CD4-positive, alpha-beta T cell treated with Interleukin-10 for 1 hour (primary cell): ENCODE data around the gene SP5.
"Not testable (repeated sequence)": the region's sequence is repeated elsewhere in the genome, so short reads cannot be mapped to it uniquely, and the experiment has no call there.

Experiments
- DNase-seq: peaks from one replicate; pipeline ENCODE4 v3.0.0-alpha.2; 2020

SP5 gene

DNA sequence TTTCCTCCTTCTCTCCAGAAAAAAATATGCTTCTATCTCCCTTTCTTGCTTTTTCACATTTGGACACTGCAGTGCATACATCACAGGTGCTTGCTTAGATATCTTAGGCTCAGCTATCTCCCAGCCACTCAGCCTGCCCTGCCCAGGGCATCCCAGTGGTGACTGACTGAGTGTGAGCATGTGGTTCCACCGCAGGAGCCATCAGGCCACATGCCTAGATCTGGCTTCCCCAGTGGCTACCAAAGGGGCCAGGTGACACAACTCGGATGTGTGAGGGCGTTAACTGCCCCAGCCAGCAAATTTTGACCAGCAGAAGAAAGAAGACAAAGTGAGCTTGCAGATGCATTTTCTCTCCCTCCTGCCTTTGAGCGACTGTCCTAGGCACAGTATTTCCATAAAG, 25.5 kb downstream of the SP5 start:
- no peak for DNase-seq

GRCh38 chr2:170742000-170742399, 26.9 kb downstream of the SP5 start:
- DNase-seq: no peak

GRCh38 chr2:170742896-170743529, 27.9 kb downstream of the SP5 start:
- no peak for DNase-seq

- DNase-seq: no peak
Observed at GRCh38 chr2:170743530-170744239, 28.5 kb downstream of the SP5 start.

DNA sequence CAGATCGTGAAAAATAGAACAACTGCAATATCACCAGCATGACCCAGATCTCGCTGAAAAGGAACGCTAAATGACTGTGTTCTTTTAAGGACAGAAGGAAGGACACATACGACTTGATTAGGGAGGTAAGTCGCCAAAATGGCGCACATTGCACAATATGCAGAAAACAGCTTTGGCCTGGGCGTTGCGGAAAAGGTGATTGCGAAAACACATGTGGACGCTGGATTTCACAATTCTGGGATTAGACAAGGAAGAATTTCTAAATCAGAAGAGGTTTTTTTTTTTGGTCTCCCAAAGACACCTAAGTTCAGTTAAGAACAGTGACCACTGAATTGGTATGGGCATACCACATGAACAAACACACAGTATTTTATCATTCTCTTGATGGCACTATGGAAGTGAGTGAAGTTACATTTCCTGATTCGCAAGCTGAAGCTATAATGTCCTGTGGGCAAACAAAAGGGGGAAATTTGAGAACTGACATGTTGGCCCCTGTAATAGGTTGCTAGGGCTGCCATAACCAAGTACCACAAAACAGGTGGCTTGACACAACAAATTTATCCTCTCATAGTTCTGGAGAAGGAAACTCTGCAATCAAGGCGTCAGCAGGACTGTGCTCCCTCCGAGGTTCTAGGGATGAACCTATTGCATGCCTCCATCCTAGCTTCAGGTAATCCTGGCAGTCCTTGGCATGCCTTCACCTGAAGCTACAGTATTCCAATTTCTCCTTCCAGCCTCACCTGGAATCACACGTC, 29.3 kb downstream of the SP5 start:
- DNase-seq: no peak

- DNase-seq: no peak
Observed at GRCh38 chr2:170745305-170745704, 30.2 kb downstream of the SP5 start.

DNA sequence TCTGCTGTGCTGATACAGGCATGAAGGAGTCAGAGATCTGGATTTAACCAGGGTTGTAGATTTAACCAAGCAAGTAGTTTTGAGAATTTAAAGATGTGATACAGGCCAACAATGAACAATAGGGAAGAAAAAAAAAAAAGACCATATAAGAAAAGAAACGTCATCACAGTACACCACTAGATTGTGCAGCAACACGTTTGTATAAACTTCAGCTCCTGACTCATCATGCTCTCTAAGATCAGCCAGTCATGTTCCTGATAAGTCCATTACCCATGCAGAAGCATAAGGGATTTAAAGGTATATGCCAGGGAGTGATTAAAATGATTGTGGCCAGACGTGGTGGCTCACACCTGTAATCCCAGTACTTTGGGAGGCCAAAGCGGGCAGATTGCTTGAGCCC, 32.8 kb downstream of the SP5 start:
- no peak for DNase-seq

- DNase-seq: not testable (repeated sequence)
Observed at GRCh38 chr2:170751555-170751954, 36.4 kb downstream of the SP5 start.

- no peak for DNase-seq
Observed at GRCh38 chr2:170761572-170761971, 46.4 kb downstream of the SP5 start.

- DNase-seq: no peak
Observed at GRCh38 chr2:170762760-170763159, 47.6 kb downstream of the SP5 start.

- DNase-seq: no peak
Observed at GRCh38 chr2:170763232-170763631, 48.1 kb downstream of the SP5 start.

GRCh38 chr2:170764880-170765261, 49.7 kb downstream of the SP5 start:
- DNase-seq: no peak

DNA sequence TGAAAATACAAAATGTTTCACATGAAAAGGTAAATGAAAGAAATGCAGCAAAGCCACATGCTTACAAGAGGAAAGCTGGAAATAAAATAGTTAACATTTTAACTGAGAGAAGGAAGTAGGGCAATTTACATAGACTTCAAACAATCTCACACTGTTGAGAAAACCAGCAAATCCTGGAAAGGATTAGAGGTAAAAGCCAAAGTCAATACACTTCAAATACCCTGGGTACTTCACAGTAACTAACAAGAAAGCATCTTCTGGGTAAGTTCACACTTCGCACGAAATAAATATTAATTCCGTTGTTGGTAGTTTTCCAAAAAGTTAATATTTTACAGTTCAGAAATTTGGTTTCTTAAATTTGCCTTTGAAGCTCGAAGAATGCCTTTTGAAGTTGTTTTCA, 51.6 kb downstream of the SP5 start:
- no peak for DNase-seq
